Measurements from ENCODE around the gene ITSN1.
"Not testable (repeated sequence)": the region's sequence is repeated elsewhere in the genome, so short reads cannot be mapped to it uniquely, and the experiment has no call there.

ITSN1 gene

DNA sequence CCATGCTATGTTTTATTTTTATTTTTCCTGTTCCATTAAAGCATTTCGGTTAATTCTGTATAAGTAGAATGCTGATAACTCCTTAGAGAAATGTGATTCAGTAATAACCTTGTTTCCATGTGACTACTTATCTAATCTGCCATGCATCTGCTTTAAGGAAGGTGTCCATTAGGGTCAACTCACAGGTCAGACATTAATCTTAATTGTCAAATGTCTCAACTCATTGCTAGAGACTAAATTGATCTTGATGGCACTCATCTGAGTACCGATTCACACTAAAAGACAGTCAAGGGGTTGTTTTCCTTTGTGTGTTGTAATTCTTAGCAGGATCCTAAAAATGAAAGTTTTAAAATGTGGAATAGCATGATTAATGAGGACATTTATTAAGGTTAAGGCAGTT is 41.8 kb downstream of the ITSN1 start:
- DNase-seq, result peak; percentile 59

- DNase-seq, result peak; percentile 15
Measured at GRCh38 chr21:33684923-33685560, 42.7 kb downstream of the ITSN1 start.

DNA sequence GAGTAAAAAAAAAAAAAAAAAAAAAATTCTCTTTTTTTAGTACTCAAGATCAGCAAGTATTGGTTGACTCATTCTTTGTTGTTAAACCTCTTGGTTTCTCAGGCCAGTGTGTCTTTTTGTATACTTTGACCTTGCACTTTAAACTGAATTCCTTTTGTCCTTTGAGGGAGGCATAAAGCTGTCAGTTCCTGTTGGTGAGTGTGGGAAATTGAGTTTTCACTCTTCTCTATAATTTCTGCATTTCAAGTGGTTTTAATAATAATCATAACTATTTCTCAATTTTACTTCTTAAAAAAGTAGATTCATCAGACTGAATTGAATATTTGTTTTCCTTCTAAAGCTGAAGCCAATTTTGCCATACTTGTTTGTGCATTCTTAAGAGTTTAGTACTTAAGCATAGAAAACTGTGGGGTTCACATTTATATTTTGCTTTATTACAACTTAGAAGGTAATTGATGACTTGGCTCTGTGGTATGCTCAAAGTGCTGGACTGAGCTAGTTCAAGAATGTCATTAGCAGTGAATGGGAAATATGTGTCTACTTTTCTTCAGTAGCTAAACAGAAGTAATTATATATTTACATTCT is 43.4 kb downstream of the ITSN1 start:
- no peak for DNase-seq

DNA sequence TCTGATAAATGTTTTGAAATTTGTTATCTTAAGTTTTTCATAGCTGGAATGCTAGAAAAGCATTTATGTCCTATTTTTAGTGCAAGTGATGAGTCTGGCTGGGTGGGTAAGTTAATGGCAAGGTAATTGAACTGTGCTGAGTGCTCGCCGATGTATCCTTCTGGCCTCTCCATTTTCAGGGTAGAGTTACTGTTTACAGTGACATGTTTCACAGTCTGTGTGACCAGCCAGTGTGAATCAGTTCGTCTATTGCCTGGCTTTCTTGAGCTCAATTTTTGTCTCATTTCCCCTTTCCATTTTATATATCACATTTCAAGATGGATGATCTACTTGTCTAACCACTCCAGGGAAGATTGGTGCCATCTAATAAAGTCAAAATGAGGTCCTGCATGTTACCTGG is 44.1 kb downstream of the ITSN1 start:
- no peak for DNase-seq

DNA sequence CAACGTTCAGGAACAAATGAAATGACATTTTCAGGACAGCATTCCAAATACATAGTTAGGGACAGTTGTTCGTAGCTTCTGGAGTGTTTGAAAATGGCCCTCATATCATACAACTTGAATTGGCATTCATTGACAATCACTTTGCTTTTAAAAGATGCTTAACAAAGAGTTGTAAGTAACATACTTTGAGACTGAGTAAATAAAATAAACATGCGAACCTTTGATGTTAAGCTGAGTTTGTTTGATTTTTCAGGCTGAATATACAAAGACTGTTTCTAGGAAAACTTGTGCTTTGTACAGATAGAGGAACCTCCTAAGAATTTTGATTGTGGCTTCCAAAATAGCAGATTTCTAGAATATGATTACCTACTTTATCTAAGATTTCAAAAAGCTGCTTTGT is 45.3 kb downstream of the ITSN1 start:
- no peak for DNase-seq

DNA sequence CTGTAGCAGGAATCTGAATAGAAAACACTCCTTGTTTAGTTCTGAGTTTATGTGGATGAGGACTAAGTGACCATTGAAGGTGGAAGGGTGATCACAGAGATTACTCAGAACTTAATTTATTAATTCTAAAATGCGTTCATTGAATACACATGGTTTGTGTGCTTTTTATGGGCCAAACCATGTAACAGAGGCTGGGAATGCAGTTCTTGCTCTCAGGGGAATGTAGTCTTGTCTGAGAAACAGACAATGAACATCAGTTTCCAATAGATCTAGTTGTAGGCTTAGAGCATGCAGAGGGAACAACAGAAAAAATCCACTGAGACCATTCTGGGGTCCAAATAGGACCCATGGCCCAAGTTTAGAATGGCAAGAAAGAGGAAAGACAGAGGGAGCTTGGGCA is 46.1 kb downstream of the ITSN1 start:
- no peak for DNase-seq

GRCh38 chr21:33690874-33691273 is 48.6 kb downstream of the ITSN1 start:
- no peak for DNase-seq

- DNase-seq, result no peak
Measured at GRCh38 chr21:33691945-33692603, 49.8 kb downstream of the ITSN1 start.

GRCh38 chr21:33695813-33696212 is 53.5 kb downstream of the ITSN1 start:
- DNase-seq, result no peak

DNA sequence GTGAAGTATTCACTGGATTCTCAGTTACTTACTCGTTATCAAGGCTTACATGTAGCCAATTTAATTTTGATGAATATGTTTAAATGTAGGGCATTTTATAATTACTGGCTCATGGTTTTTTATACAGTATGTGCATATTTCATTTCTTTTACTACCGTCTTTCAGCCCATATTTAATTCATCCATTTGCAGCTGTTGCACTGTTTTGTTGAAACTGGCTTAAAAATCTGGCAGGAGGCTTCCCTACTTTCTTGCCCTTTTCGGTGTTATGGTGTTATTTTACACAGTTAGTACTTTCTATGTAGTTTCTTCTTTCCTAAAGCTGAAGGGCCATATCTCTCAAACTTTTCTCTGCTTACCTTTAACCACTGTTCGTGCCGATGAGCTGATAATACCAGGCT is 54.2 kb downstream of the ITSN1 start:
- DNase-seq, result no peak

- no peak for DNase-seq
Measured at GRCh38 chr21:33698087-33698860, 56.0 kb downstream of the ITSN1 start.

DNA sequence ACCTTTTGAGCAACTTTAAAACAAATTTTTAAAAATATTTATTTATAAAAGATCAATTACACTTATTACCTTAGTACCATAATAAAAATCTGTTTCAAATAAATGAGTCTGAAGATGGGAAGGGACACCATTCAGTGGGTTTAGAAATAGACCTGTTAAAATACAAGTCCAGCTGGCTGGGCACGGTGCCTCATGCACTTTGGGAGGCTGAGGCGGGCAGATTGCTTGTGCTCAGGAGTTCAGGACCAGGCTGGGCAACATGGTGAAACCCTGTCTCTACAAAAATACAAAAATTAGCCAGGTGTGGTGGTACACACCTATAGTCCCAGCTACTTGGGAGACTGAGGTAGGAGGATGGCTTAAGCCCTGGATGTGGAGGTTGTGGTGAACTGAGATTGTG is 57.0 kb downstream of the ITSN1 start:
- DNase-seq, result no peak

DNA sequence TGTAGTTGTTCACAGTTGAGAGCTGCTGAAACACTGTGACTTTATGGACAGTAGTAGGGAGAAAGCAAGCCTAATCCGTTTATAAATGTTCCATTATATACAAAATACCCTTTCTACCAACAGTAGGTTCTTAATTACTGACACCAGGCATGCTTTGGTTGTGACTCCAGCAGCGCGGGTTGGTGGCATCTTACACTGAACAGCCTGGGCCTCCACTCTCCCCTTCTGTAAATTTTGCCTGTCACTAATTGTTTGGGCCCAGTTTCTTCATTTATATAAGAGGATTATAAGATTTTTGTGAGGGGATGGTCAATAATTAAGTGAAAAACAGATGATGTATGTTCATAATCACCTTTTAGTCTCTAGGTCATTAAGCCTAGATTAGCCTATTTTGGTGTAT is 58.2 kb downstream of the ITSN1 start:
- peak; percentile 92 for DNase-seq

DNA sequence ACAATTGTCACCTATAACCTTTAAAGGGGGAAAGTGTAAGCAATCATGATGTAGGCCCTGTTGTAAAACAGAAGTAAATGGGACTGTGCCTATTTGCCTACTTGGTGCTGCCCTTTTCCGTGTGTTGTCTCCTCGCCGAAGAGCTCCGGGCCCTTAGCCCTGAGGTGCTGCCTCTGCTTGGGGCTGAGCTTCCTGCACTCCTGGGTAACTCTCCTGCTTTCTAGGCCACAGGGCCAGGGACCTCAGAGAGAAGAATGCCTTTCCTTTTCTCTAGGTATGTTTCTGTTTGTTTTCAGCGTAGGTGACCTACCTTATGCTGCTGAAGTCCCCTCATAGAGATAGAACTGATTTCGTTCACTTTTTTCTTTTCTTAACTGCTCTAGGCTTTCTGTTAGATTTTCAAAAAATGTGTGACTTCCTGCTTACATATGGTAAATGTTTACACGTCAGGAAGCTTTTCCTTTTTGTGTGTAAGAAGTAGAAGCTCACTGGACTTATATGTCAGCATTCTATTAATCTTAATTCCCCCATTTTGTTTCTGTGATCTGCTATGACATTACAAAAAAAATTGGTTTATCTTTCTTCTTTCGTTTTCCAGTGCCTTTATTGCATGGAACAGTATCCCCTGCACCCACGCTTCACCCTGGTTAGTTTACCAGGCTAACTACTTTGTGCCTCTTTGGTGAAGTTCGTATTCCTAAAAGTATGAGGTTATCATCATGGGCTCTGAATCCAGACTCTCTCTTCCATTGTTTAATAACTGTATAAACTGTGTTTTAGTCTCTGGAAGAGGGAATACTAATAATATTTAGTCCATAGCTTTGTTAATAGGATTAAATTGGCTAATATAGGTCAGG is 61.7 kb downstream of the ITSN1 start:
- DNase-seq, result peak; percentile 18

- DNase-seq, result no peak
Measured at GRCh38 chr21:33707846-33708245, 65.5 kb downstream of the ITSN1 start.

GRCh38 chr21:33708874-33709273 is 66.6 kb downstream of the ITSN1 start:
- no peak for DNase-seq

DNA sequence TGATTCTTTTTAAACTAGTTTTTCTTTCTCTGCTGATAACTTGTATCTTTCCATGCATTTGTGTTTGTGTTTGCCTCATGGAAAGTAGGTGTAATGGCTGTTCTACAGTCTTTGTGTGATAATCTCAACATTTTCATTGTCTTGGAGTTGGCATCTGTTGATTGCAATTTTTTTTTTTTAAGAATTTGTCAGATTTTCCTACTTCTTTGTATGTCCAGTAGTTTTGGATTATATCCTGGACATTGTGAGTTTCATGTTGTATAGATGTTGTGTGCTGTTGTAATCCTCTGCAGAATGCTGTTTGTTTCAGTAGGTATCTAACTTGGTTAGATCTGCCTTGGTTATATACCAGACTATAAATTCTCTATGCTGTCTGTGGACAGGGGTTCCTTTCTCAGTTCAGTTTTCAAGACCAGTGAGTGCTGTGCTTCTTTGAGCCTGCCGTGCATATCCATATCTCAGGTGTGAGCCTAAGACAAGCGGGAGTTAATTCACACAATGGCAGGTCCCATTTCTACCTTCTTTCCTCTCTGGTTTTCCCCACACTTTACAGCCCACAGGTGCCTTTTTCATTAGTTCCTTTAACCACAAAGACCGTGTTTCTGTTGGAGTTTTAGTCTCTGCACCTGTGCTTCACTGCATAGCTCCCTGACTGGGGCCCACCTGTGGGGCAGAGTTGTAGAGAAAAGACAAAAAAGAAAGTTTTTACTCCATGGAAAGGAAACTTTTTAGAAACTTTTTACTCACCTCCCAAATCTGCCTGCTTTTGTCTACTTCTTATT is 69.9 kb downstream of the ITSN1 start:
- DNase-seq, result no peak

DNA sequence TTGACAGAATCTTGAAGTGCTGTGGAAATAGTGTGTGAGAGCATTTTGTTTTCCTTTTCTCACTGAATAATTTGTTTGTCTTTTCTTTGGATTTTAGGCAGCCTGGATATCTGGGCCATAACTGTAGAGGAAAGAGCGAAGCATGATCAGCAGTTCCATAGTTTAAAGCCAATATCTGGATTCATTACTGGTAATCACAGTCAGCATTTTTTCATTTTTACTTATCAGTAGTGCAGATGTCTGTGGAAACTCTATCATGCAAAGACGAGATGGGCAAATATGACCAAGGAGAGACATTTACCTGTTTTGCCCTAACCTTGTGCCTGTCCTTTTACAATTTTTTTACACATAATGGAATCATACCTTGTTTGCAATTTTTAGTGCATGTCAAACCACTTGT is 78.8 kb downstream of the ITSN1 start:
- no peak for DNase-seq

GRCh38 chr21:33729139-33729538 is 86.8 kb downstream of the ITSN1 start:
- DNase-seq, result not testable (repeated sequence)

GRCh38 chr21:33729641-33730040 is 87.3 kb downstream of the ITSN1 start:
- DNase-seq, result no peak

- no peak for DNase-seq
Measured at GRCh38 chr21:33731447-33731846, 89.1 kb downstream of the ITSN1 start.

DNA sequence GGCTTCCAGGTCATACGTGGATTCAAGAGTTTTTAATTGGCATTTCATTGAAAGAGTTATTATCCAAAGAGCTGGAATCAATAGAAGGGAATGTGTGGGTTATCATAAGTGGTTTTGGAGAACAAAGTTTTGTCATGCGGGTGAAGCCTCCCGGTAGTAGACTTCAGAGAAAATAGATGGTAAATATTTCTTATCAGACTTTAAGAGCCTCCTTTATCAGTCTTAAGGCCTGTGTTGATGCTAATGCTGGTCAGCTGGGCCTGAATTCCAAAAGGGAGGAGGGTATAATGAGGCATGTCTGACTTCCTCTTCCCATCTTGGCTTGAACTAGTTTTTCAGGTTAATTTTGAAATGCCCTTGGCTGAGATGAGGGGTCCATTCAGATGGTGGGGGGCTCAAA is 89.7 kb downstream of the ITSN1 start:
- DNase-seq, result no peak
